ENCODE measurements around the gene CALHM3. TPM values are rescaled to one million over a fixed set of nuclear protein-coding genes. Genes with fewer than 3 reads are reported as not detected.

Gene CALHM3
- polyA plus RNA-seq, 1 of the 3 experiments (the other 2 are of a cell fraction): not detected

GRCh38 chr10:103454026-103454425 lies 25.0 kb downstream of the CALHM3 start:
- H3K79me2 ChIP-seq (ENCODE audit: insufficient read depth): no peaks in the 10 kb centered on the region
- no peak overlapping the region for H3K27ac ChIP-seq (ENCODE audit: low read depth in 2 of 2, low read length in 1 of 2)
- H3K27me3 ChIP-seq (ENCODE audit: insufficient read depth): no peaks in the 10 kb centered on the region
- no peak overlapping the region for H3K4me2 ChIP-seq
- peaks cover 0 to 18% of the 10 kb centered on the region in 2 experiments; a peak in 1 of 4 replicates for H3K4me1 ChIP-seq (ENCODE audit: control insufficient read depth in 1 of 2, insufficient read depth in 2 of 2, low read depth in 1 of 2, low read length in 1 of 2)
- no peaks in the 10 kb centered on the region for H3K9me3 ChIP-seq
- H3F3A ChIP-seq (replicated peaks; ENCODE audit: insufficient read depth): no peaks in the 10 kb centered on the region
- peaks cover 0 to 6% of the 10 kb centered on the region in 2 experiments for H3K36me3 ChIP-seq (replicated peaks in 1 of 2; ENCODE audit: control insufficient read depth in 1 of 2, insufficient read depth in 2 of 2, low read length in 1 of 2)
- TF ChIP-seq ELF1 (IDR thresholded peaks at IDR 0.05) (no peak), FOSL2 (IDR thresholded peaks at IDR 0.05; ENCODE audit: borderline replicate concordance, low read depth) (no peak), REST (IDR thresholded peaks at IDR 0.05; ENCODE audit: low read depth, low read length) (no peak), RXRA (IDR thresholded peaks at IDR 0.05; ENCODE audit: borderline replicate concordance, low read depth) (no peak), GATA2 (CRISPR knock-in tag; IDR thresholded peaks at IDR 0.05) (no peak), MAX (IDR thresholded peaks at IDR 0.05; ENCODE audit: low read depth) (no peak)
- 100% methylated on average over 1 of the region's 4 CpGs for WGBS (ENCODE audit: low lambda C conversion rate)
- DNase-seq: no peak
- CTCF ChIA-PET: interaction anchor here (1.0 to 3.0 kb wide), 4 partner anchors 12 to 110 kb away, joined by 3 to 7 read pairs (median 5); no protein-coding TSS in a partner anchor
- H3K9ac ChIP-seq: no peak overlapping the region
- H3K4me3 ChIP-seq (ENCODE audit: low read depth in 2 of 2, low read length in 1 of 2): no peak overlapping the region
- H3K9me2 ChIP-seq: no peaks in the 10 kb centered on the region
- POLR2A ChIA-PET: no interaction called here
- no peaks in the 10 kb centered on the region for H4K20me1 ChIP-seq (ENCODE audit: insufficient read depth)
- H2AFZ ChIP-seq (ENCODE audit: low read depth): no peak overlapping the region

- peaks cover 0 to 18% of the 10 kb centered on the region in 2 experiments; a peak in 1 of 4 replicates for H3K4me1 ChIP-seq (ENCODE audit: control insufficient read depth in 1 of 2, insufficient read depth in 2 of 2, low read depth in 1 of 2, low read length in 1 of 2)
- H3K9me2 ChIP-seq: no peaks in the 10 kb centered on the region
- 85% methylated on average over 11 of the region's 27 CpGs for WGBS (ENCODE audit: low lambda C conversion rate)
- no peak for TF ChIP-seq TAF1 (IDR thresholded peaks at IDR 0.05; ENCODE audit: borderline replicate concordance, low read depth, low read length)
- no peak for TF ChIP-seq CTCF (IDR thresholded peaks at IDR 0.05)
- TF ChIP-seq GABPA (IDR thresholded peaks at IDR 0.05; ENCODE audit: low read depth): no peak
- TF ChIP-seq EZH2phosphoT487 (IDR thresholded peaks at IDR 0.05; ENCODE audit: borderline replicate concordance, low read depth): no peak
- TF ChIP-seq USF2 (IDR thresholded peaks at IDR 0.05; ENCODE audit: borderline replicate concordance, low read depth, low read length): no peak
- TF ChIP-seq EP300 (IDR thresholded peaks at IDR 0.05; ENCODE audit: borderline replicate concordance in 1 of 2, low read depth in 1 of 2, low read length in 1 of 2): no peak
- TF ChIP-seq FOSL2 (IDR thresholded peaks at IDR 0.05; ENCODE audit: borderline replicate concordance, low read depth): no peak
- no peak overlapping the region for H3K9ac ChIP-seq
- no peak overlapping the region for H3K27ac ChIP-seq (ENCODE audit: low read depth in 2 of 2, low read length in 1 of 2)
- CTCF ChIA-PET: interaction anchor here (0.7 to 1.9 kb wide), 6 partner anchors 11 to 112 kb away, joined by 3 to 7 read pairs (median 5); no protein-coding TSS in a partner anchor
- H3K4me2 ChIP-seq: no peak overlapping the region
- no peaks in the 10 kb centered on the region for H3K9me3 ChIP-seq
- H3K27me3 ChIP-seq (ENCODE audit: insufficient read depth): no peaks in the 10 kb centered on the region
- H2AFZ ChIP-seq (ENCODE audit: low read depth): no peak overlapping the region
- no peak for DNase-seq
- no peaks in the 10 kb centered on the region for H3F3A ChIP-seq (replicated peaks; ENCODE audit: insufficient read depth)
- no peaks in the 10 kb centered on the region for H3K79me2 ChIP-seq (ENCODE audit: insufficient read depth)
- peaks cover 5 to 6% of the 10 kb centered on the region in 2 experiments for H3K36me3 ChIP-seq (replicated peaks in 1 of 2; ENCODE audit: control insufficient read depth in 1 of 2, insufficient read depth in 2 of 2, low read length in 1 of 2)
- H4K20me1 ChIP-seq (ENCODE audit: insufficient read depth): no peaks in the 10 kb centered on the region
- no peak overlapping the region; a peak in 1 of 4 replicates for H3K4me3 ChIP-seq (ENCODE audit: low read depth in 2 of 2, low read length in 1 of 2)
- POLR2A ChIA-PET: no interaction called here
These were observed 26.4 kb downstream of the CALHM3 start for GRCh38 chr10:103452506-103453230.
